Kidney capillary endothelial cell (primary cell): Measurements from ENCODE around the gene MAPRE2.

Experiments
- DNase-seq: peaks from one replicate; pipeline ENCODE4 v3.0.0-alpha.2; 2018; ENCODE audit warnings: low spot score

The MAPRE2 gene

DNA sequence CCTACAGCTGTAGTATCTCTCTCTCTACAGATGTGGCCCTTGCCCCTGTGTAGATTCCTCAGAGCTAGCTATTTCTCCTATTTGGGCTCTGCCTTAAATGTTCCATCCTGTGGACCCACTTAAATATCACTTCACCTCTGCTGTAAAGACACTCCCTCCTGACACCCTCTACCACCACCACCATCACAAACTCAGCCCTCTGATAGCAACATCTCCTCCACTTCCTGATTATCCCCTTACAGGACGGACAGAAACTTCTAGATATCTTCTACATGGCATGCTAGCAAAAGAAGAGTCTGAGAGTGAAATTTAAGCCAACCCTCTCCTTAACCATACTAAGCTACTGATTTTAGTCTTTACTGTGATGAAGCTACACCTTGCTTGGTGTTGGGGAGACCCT is 3.2 kb upstream of the MAPRE2 start:
- no peak for DNase-seq

GRCh38 chr18:35038881-35039491 is 2.2 kb upstream of the MAPRE2 start:
- no peak for DNase-seq

- DNase-seq = no peak
Observed at GRCh38 chr18:35040638-35040987, 600 bp upstream of the MAPRE2 start.

- DNase-seq = peak; percentile 38
Observed at GRCh38 chr18:35041815-35042387, 688 bp downstream of the MAPRE2 start.

DNA sequence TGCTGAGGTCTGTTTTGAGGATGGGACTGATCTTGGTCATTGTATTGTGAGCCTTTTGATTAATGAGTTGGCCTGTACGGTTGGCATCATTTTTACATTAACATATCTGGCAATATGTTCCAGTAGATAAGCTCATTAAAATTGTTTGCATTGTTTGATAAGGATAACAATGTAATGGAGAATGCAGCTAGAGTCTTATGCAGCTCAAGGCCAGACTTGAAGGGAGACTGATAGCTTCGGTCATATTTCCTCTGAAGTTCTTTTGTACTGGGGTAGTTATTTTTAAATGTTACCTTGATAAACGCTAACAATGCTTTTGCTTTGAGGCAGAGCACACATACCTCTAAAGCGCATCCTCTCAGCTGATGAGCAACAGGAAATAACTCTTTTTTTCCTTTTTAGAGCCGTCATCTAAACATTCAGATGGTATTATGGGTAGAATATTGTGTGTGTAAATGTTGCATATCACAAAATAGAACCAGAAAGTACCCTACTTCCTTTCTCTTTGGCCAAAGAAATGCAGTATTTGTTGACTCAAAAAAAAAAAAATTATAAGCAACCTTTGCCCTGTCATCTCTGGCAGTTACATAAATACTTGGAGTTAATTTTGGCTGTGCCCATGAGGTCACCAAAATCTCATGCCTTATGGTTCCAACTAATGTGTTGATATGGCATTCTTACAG is 1.3 kb downstream of the MAPRE2 start:
- peak; percentile 82 for DNase-seq

DNA sequence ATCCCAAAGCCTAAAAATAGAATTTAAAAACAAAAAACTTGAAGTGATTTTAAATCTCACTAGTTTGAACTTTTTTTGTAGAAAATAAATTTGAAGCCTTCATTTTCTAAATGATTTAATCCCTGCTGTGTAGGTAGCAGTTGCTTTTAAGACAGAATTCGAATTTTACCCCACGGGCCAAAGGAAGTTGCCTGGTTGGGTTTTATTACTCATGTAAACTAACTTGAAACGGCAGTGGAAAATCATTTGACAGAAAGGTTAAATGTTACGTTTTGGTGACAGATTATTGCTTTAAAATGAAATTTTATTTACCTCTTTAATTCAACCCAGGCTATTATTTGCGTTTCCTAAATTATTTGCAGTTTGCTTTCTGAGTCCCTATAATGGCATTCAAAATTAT is 2.0 kb downstream of the MAPRE2 start:
- DNase-seq = no peak

DNA sequence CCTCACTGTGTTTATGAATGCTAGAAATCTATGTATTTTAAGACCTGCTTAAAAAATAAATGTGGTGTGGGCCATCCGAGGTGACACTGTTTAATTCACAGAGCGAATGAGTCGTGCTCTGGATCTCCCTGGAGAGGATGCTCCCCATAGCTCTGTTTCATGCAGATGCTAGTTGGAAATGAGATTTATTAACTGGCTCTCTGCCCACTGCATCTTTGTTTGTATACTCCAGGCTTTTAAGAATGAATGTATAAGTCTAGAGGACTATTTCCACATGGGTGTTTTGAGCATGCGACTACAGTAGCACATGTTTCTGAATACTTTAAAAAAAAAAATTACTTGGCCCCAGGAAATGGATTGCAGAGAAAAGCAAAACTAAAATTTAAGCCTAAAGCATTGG is 3.9 kb downstream of the MAPRE2 start:
- no peak for DNase-seq

GRCh38 chr18:35045806-35046205 is 4.6 kb downstream of the MAPRE2 start:
- DNase-seq = no peak

GRCh38 chr18:35047697-35048292 is 6.6 kb downstream of the MAPRE2 start:
- no peak for DNase-seq

- DNase-seq = no peak
Observed at GRCh38 chr18:35049111-35050027, 8.2 kb downstream of the MAPRE2 start.

DNA sequence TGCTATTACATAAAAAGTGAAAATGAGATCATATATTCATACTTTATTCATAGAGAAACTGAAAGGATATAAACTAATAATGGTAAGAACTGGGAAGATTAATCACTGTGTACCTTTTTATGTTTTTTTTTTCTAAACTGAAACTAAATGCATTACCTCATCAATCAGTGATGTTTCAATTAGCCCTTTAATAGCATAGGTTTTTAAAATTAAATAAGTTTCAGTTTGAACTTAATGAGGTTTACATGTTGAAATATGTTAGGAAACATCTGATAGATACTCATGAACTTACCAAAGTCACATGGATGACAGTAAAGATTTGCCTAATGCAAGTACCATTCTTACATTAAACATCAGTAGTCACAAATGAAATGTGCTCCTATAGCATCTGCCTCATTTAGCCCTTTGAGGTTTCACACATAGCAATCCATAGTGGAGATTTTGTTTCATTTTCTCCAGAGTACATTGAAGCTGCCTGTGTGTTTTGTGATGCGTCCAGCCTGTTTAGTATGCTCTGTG is 8.9 kb downstream of the MAPRE2 start:
- DNase-seq = no peak

- DNase-seq = no peak
Observed at GRCh38 chr18:35050705-35051195, 9.5 kb downstream of the MAPRE2 start.

DNA sequence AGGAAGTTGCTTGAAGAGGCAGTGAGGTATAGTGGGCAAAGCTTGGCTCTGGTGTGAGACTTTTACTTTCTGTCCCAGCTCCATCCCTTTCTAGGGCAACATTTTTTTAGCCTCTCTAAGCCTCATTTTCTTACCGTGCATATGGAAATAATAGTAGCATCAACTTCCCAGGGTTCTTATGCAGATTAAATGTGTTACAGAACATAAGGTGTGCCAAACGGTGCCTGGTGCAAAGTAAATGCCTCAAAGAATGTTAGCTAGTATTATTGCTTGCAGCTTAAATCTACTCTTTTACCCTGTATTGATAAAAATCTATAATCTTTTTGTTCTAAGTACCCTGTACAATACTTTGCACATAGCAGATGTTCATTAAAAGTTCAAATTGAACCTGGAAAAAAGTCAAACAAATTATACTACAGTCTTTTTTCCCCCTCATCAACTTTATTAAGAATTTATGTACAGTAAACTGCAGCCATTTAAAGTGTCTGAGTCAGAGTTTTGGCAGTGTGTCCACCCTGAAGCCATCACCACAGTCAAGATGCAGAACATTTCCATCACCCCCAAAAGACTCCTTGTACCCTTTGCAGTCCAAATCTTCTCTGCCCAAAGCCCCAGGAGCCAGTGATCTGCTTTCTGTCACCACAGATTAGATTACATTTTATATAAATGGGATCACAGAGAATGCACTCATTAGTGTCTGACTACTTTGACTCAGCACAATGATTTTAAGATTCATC is 10.6 kb downstream of the MAPRE2 start:
- no peak for DNase-seq

DNA sequence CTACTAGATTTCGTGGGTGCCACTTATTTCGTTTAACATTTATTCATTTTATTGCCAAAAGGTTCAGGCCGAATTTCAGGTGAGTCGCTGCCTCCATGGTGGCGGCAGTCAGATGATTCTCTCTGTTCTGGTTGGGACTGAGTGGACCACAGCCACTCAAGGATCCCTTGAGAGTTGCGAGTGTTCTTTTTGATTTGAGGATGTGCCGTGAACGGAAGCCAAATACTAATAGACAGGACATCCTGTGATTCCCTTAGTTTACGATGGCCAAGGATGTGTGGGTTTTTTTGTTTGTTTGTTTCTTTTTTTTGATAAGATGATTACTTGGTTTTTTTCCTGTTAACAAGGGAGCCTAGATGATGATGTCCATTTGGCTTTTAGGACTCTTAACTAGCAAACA is 13.2 kb downstream of the MAPRE2 start:
- DNase-seq = no peak

DNA sequence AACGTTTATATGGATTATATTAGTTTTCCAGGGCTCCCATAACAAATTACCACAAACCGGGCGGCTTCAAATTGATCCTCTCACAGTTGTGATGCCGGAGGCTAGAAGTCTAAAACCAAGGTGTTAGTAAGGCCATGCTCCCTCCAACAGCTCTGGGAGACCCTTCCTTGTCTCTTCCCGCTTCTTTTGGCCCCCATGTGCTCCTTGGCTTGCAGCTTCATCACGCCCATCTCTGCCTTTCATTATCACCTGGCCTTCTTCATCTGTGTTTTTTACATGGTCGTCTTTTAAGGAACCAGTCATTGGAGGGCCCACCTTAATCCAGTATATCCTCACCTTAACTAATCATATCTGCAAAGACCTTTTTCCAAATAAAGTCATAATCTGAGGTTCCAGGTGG is 13.9 kb downstream of the MAPRE2 start:
- DNase-seq = no peak

DNA sequence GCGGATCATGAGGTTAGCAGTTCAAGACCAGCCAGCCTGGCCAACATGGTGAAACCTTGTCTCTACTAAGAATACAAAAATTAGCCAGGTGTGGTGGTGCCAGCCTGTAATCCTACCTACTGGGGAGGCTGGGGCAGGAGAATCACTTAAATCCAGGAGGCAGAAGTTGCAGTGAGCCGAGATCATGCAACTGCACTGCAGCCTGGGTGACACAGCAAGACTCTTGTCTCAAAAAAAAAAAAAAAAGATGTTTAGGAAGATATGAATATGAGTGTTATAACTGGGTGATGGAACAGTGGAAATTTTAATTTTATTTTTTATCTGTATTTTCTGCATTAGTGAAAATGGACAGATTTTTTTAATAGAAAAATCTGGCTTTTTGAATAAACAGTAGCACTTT is 14.5 kb downstream of the MAPRE2 start:
- no peak for DNase-seq

DNA sequence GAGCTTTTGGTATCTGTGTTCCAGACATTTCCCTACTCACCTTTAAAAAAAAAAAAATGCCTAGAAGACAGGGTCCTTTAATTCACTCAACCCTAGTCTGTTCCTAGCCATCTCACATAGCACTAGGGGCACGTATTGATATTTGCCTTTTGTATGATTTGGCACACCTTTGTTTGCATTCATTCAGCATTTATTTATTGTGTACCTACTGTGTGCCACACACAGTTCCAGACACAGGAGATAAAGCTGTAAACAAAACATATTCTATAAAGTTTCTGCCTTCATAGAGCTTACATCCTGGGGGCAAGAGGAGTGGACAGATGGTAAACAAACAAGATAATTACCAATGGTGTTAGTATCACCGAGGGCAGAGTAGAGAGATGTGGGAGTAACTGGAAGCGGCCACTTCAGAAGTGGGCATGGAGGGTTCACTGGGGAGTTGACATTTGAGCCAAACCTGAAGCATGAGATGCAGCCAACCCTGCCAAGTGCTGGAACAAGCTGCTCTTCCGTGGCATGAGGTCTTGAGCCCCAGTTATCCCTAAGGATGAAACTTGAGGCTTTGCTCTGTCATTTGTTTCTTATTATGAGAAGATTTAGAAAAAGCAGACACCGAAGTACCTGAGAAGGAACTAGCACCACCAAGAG is 18.2 kb downstream of the MAPRE2 start:
- DNase-seq = no peak

- no peak for DNase-seq
Observed at GRCh38 chr18:35060122-35060815, 19.1 kb downstream of the MAPRE2 start.

GRCh38 chr18:35061336-35061735 is 20.1 kb downstream of the MAPRE2 start:
- DNase-seq = no peak

DNA sequence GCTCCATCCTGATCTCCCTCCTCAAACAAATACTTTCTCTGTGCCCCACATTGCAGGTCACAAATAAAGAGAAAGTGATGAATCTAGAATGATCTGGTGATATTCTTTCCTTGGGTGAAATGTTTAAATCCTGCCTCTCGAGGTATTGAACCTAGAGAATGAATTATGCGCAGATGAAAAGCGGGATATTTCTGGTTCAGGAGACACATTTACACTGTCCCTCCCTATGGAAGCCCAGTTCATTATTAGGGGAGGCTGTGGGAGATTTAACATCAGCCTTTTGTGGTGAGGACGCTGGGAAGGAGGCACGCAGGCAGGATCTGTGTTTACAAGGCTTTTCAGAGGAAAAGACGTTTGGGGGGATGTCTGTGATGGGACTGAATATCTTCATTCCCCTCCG is 20.6 kb downstream of the MAPRE2 start:
- DNase-seq = no peak
